ENCODE results near the gene LSM12. TPM values are rescaled to one million over a fixed set of nuclear protein-coding genes. Genes with fewer than 3 reads are reported as not detected.

Gene LSM12
- total and polyA plus RNA-seq, 2 of the 8 experiments (the other 6 are each of a cell fraction or from before 2014, with no cell fraction given), result 69.8 to 142 TPM

DNA sequence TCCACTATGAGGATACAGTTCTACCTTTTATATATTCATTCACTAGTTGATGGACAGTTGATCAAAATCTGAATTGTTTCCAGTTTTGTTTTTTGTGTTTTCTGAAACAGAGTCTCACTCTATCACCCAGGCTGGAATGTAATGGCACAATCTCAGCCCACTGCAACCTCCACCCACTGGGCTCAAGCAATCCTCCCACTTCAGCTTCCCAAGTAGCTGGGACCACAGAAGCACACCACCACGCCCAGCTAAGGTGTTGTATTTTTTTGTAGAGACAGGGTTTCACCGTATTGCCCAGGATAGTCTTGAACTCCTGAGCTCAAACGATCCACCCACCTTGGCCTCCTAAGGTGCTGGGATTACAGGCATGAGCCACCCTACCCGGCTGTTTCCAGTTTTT, 21.0 kb downstream of the LSM12 start:
- Histone ChIP-seq H3K79me1 (ENCODE audit: low read depth, low read length) (peaks cover 4% of the 10 kb centered on the region), H3K14ac (ENCODE audit: insufficient read length) (no peak overlapping the region), H2BK20ac (ENCODE audit: low read length) (no peak overlapping the region), H3K4me2 (ENCODE audit: insufficient read depth in 1 of 2, low read depth in 2 of 2, low read length in 2 of 2) (no peak overlapping the region), H4K5ac (ENCODE audit: insufficient read length, low read depth, low read length) (no peak overlapping the region), H2BK120ac (replicated peaks; ENCODE audit: low read depth, low read length) (no peak overlapping the region), H3K4me1 (replicated peaks in 1 of 4; ENCODE audit: control insufficient read depth in 3 of 4, insufficient read depth in 4 of 4, low read length in 3 of 4) (no peaks in the 10 kb centered on the region), H3K18ac (ENCODE audit: extremely low read depth, low read length) (no peak overlapping the region), H4K8ac (ENCODE audit: extremely low read depth, insufficient read depth, low read length) (no peak overlapping the region), H4K91ac (replicated peaks; ENCODE audit: insufficient read length, low read length) (no peak overlapping the region), H2AK5ac (ENCODE audit: low read depth, low read length) (no peak overlapping the region), H3K56ac (replicated peaks; ENCODE audit: insufficient read length, low read depth, low read length) (no peak overlapping the region), H2BK15ac (ENCODE audit: low read length) (no peak overlapping the region), H2BK5ac (ENCODE audit: low read depth, low read length) (no peak overlapping the region), H3K9me3 (ENCODE audit: insufficient read depth in 2 of 2, low read depth in 1 of 2, low read length in 1 of 2) (no peaks in the 10 kb centered on the region; a peak in 1 of 4 replicates), H3K4ac (replicated peaks; ENCODE audit: insufficient read length, low read depth, low read length) (no peak overlapping the region), H3K27me3 (replicated peaks in 1 of 4; ENCODE audit: control insufficient read depth in 3 of 4, extremely low read depth in 1 of 4, insufficient read depth in 3 of 4, low read length in 3 of 4) (no peaks in the 10 kb centered on the region), H3K9ac (replicated peaks in 1 of 4; ENCODE audit: extremely low read depth in 1 of 4, low read depth in 3 of 4, low read length in 3 of 4) (no peak overlapping the region), H3K23me2 (ENCODE audit: low read depth, low read length) (no peaks in the 10 kb centered on the region), H3K36me3 (ENCODE audit: control insufficient read depth in 2 of 4, insufficient read depth in 4 of 4, low read length in 3 of 4) (peaks cover 4 to 42% (median 17%) of the 10 kb centered on the region in 4 experiments), H3K4me3 (ENCODE audit: extremely low read depth in 1 of 4, insufficient read depth in 2 of 4, low read depth in 3 of 4, low read length in 4 of 4) (no peak overlapping the region), H4K20me1 (replicated peaks in 1 of 2; ENCODE audit: control insufficient read depth in 1 of 2, insufficient read depth in 2 of 2, low read length in 2 of 2) (peaks cover 7 to 8% of the 10 kb centered on the region in 2 experiments), H3K23ac (ENCODE audit: insufficient read length) (no peak overlapping the region), H2AFZ (ENCODE audit: low read length) (no peak overlapping the region), H3K27ac (ENCODE audit: low read depth, low read length) (no peak overlapping the region), H2BK12ac (ENCODE audit: low read depth, low read length) (no peak overlapping the region), H3K79me2 (ENCODE audit: control insufficient read depth in 1 of 2, insufficient read depth in 2 of 2, low read length in 2 of 2) (peaks cover 0 to 76% of the 10 kb centered on the region in 2 experiments; a peak in 2 of 4 replicates)
- 94% methylated on average over 4 of the region's 4 CpGs; no CpG with 5 or more reads in 1 of the 2 experiments for WGBS, 2 experiments (ENCODE audit: extremely low coverage in 1 of 2, insufficient coverage in 1 of 2, insufficient read length in 1 of 2, insufficient replicate concordance in 2 of 2, low coverage in 1 of 2, low lambda C conversion rate in 2 of 2, missing lambda C conversion rate in 1 of 2)
- DNase-seq (ENCODE audit: low read depth in 1 of 2, low spot score in 2 of 2) (no peak), FAIRE-seq (no peak)
- ChIA-PET CTCF (ENCODE audit: partially characterized antibody) (interaction anchor here (1.0 to 9.5 kb wide), 4 partner anchors 18 to 105 kb away, joined by 3 to 108 read pairs (median 4); partner anchors contain the start of gene PPY), POLR2A (ENCODE audit: partially characterized antibody) (interaction anchor here (0.7 to 7.4 kb wide), 5 partner anchors 18 to 47 kb away, joined by 3 to 55 read pairs (median 9); no protein-coding TSS in a partner anchor)
- TF ChIP-seq CREB1 (IDR thresholded peaks at IDR 0.05), result no peak
- TF ChIP-seq MAFK (IDR thresholded peaks at IDR 0.05; ENCODE audit: low read depth, low read length), result no peak

All from H1 (cell line).